ENCODE measurements around the gene RYR3. TPM values are rescaled to one million over a fixed set of nuclear protein-coding genes. Genes with fewer than 3 reads are reported as not detected.

The RYR3 gene
- total RNA-seq, 1 donor = not detected

DNA sequence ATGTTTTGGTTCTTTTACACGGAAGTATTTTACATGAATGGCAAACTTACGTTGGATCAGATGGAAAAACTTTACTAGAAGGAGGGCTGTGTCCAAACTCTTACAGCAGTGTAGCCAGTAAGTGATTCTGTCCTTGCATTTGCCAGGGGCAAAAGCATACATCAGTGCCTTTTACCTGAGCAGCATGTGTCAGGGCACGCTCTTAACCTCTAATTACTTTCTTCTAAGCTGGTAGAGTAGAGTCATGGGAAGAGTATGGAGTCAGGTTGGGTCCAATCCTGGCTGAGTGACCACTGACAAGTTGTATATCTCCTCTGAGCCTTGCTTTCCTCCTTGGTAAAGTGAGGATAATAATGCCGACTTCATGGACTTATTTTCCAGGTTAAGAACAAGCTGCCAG lies 47.1 kb downstream of the RYR3 start:
- DNase-seq (ENCODE audit: low read depth) = no peak
- H3K4me3 ChIP-seq (ENCODE audit: low read depth, low read length) = no peak overlapping the region
- TF ChIP-seq, protein P1, sequence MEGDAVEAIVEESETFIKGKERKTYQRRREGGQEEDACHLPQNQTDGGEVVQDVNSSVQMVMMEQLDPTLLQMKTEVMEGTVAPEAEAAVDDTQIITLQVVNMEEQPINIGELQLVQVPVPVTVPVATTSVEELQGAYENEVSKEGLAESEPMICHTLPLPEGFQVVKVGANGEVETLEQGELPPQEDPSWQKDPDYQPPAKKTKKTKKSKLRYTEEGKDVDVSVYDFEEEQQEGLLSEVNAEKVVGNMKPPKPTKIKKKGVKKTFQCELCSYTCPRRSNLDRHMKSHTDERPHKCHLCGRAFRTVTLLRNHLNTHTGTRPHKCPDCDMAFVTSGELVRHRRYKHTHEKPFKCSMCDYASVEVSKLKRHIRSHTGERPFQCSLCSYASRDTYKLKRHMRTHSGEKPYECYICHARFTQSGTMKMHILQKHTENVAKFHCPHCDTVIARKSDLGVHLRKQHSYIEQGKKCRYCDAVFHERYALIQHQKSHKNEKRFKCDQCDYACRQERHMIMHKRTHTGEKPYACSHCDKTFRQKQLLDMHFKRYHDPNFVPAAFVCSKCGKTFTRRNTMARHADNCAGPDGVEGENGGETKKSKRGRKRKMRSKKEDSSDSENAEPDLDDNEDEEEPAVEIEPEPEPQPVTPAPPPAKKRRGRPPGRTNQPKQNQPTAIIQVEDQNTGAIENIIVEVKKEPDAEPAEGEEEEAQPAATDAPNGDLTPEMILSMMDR (IDR thresholded peaks at IDR 0.05; ENCODE audit: insufficient read depth, low read depth, low read length) = no peak

- TF ChIP-seq, protein P1 (IDR thresholded peaks at IDR 0.05; ENCODE audit: insufficient read depth, low read depth, low read length) = no peak
- H3K4me3 ChIP-seq (ENCODE audit: low read depth, low read length) = no peak overlapping the region
- no peak for DNase-seq (ENCODE audit: low read depth)
Measured at GRCh38 chr15:33358306-33358705, 47.5 kb downstream of the RYR3 start.

- DNase-seq (ENCODE audit: low read depth) = no peak
- H3K4me3 ChIP-seq (ENCODE audit: low read depth, low read length) = no peak overlapping the region
- TF ChIP-seq, protein P1 (IDR thresholded peaks at IDR 0.05; ENCODE audit: insufficient read depth, low read depth, low read length) = no peak
Measured at GRCh38 chr15:33360886-33361285, 50.1 kb downstream of the RYR3 start.

GRCh38 chr15:33369941-33370622 lies 59.3 kb downstream of the RYR3 start:
- no peak for DNase-seq (ENCODE audit: low read depth)
- TF ChIP-seq, protein P1 (IDR thresholded peaks at IDR 0.05; ENCODE audit: insufficient read depth, low read depth, low read length) = no peak
- H3K4me3 ChIP-seq (ENCODE audit: low read depth, low read length) = no peak overlapping the region

GRCh38 chr15:33370623-33371020 lies 59.9 kb downstream of the RYR3 start:
- TF ChIP-seq, protein P1 (IDR thresholded peaks at IDR 0.05; ENCODE audit: insufficient read depth, low read depth, low read length) = no peak
- no peak for DNase-seq (ENCODE audit: low read depth)
- no peak overlapping the region for H3K4me3 ChIP-seq (ENCODE audit: low read depth, low read length)

DNA sequence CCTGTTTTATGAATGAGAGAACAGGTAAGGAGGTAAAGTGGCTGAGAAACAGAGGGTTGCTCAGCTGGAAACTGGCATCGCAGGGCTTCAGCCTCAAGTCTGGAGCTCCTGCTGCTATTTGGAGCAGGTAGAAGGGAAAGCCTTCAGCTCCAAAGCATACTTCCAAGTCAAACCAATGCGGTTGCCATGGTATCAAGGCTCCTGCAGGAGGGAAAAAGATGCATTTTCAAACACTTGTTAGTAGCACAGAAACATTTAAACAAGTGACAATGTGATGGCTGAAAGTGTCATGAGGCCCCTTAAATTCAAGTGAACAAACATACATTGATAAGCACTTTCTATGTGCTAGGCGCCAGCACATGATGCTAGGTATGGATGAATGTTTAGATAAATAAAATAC lies 60.4 kb downstream of the RYR3 start:
- no peak overlapping the region for H3K4me3 ChIP-seq (ENCODE audit: low read depth, low read length)
- TF ChIP-seq, protein P1 (IDR thresholded peaks at IDR 0.05; ENCODE audit: insufficient read depth, low read depth, low read length) = no peak
- DNase-seq (ENCODE audit: low read depth) = no peak

Data from fibroblast of villous mesenchyme (primary cell).